Stimulated activated CD4-positive, alpha-beta T cell treated with anti-CD3 and anti-CD28 coated beads, Interleukin-1b, Interleukin-23, amount 100 ng/mL, for 24 hours (primary cell): ENCODE data around the gene ADK.
A peak's percentile ranks its signal among the peaks of the same experiment; 100 is the strongest.
"Not testable (repeated sequence)": the region's sequence is repeated elsewhere in the genome, so short reads cannot be mapped to it uniquely, and the experiment has no call there.

Experiments used
- DNase-seq, 4 experiments: peaks; one replicate each; pipeline ENCODE4 v3.0.0-alpha.2; 2020; ENCODE audit warnings: low read depth in 4 of 4, low spot score in 1 of 4

ADK gene

DNA sequence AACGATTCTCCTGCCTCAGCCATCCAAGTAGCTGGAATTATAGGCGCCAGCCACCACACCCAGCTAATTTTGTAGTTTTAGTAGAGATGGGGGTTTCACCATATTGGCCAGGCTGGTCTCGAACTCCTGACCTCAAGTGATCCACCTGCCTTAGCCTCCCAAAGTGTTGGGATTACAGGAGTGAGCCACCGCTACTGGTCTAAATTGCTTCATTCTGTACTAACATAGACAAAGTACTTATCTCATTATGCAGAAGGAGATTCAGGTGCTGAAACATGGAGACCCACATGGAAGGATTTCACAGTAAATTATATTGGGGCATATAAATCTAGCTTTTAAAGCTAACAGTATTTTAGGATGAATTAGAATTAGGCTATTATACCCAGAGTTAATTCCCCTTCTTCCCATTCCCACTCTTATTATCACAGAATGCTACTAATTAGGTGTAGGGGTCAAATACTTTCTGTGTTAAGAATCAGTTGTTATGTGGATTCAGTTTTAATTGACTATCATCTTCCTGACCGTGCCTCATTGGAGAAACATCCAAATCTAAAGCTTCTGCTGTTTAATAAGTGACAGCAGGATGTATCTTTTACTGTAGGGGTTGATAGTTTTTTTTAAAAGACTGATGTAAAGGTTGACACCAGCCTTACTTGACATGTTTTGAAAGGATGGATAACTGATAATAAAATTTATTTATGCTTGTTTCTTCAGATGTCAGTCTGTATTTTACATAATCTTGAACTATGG lies 27.2 kb downstream of the ADK start:
- no peak for DNase-seq

DNA sequence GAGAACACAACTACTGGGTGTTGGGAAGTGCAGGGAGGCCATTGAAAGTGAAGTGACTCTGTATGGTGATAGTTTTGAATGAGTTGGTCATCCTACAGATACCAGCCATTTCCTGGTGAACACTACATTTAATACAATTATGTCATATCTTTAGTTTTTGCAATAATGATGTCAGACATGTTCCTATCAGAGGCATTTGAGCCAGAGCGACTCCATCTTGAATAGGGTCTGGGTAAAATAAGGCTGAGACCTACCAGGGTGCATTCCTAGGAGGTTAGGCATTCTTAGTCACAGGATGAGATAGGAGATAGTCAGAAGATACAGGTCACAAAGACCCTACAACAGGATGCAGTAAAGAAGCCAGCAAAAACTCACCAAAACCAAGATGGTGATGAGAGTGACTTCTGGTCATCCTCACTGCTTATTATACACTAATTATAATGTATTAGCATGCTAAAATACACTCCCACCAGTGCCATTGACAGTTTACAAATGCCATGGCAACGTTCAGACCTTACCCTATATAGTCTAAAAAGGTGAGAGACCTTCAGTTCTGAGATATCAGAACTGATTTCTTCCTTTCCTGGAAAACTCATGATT lies 28.2 kb downstream of the ADK start:
- no peak for DNase-seq

DNA sequence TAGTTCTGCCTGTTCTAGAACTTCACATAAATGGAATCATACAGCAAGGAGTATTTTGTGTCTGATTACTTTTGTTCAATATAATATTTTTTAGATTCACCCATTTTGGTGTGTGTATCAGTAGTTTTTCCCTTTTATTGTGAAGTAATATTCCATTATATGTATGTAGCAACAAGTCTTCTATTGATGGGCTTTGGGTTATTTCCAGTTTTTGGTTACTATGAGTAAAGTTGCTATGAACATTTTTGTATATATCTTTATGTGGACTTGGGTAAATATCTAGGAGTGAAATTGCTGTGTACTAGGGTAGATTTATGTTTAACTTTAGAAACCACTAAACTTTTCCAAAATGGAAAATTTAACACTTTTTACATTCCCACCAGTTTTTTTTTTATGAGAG lies 35.7 kb downstream of the ADK start:
- no peak for DNase-seq

DNA sequence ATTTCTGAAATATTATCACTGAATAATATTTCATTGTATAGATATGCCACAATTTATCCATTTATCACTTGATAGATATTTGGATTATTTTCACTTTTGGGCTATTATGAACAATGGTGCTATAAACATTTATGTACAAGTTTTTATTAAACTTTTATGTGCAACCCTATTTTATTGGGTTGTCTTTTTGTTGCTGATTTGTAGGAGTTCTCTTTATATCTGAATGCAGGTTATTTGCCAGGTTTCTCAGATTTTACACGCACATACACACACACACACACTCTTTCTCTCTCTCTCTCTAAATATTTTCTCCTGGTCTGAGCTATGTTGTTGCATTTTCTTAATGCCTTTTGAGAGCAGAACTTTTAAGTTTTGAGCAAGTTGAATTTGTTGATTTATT lies 36.2 kb downstream of the ADK start:
- no peak for DNase-seq

DNA sequence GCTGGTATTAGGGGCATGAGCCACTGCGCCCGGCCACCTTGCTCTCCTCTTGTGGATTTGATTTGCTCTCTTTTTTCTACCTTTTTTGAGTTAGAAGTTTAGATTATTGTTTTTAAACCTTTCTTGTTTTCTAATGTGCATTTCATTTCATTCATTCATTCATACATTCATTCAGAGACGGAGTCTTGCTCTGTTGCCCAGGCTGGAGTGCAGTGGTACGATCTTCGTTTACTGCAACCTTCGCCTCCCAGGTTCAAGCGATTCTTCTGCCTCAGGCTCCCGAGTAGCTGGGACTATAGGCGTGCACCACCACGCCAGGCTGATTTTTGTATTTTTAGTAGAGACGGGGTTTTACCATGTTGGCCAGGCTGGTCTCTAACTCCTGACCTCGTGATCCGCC lies 37.6 kb downstream of the ADK start:
- not testable (repeated sequence) for DNase-seq

DNA sequence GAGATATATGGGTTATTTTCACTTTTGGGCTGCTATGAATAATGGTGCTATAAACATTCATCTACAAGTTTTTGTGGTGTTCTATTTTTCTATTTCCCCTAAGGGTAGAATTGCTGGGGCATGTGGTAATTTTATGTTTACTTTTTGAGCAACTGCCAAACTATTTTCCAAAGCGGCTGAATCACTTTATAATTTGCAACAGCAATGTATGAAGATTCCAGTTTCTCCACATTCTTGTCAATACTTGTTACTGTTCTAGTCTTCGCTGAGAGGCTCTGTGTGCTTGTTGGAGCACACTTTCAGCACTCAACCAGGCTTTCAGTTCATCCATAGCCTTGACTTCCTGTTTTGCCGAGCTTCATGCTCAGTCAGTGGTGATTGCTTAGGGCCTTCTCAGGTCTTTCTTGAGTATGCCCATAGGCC lies 39.0 kb downstream of the ADK start:
- no peak for DNase-seq

DNA sequence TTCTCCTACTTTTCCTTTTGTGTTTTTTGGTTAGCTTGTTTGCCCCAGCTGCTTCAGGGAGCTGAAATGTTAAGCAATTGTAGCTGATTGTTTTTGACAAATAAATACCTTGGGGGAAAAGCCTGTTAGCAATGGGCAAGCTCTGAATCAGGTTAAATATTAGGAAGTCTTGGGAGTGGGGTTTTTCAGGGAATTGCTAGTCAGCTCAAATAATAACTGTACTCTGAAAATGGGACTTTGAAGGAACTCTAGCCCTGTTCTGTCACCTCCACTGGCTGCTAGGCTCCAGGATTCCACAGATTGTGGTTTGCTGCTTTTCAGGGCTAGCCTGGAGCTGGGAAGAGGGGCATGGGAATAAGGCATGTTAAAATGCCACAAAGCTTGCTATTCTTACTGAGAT lies 39.5 kb downstream of the ADK start:
- DNase-seq = no peak

DNA sequence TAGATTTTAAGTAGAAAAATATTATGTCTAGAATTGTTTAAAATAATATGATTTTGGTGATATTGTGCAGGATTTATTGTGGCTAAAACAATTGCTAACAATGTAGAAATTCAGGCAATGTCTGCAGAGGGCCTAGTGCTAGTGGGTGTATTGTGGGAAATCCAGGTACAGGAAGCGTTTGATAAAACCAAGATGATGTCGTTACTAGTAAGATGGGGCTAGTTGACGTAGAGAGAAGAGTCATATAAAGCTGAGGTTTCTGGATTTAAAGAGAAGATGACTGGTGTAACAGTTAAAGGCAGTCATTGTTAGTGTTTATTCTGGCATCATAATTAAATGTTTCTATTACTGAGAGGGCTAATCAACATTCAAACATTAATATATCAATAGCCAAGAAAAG lies 43.5 kb downstream of the ADK start:
- no peak for DNase-seq

DNA sequence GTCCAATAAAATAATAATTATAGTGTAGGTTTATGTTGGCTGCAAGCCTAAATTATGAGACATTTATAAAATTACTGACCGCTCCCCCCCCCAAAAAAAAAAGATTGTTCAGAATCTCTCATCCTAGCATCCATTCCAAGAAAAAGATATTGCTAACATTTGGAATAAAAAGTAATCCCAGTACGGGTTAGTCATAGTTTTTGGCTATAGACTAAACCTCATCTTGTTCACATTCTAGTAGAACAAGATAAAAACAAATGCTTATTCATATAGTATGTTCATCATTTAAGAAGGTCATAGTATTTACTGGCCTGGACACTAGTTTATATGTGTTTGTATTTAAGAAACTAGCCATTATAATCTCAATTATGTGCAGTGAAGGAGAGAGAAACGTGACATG lies 44.0 kb downstream of the ADK start:
- no peak for DNase-seq

DNA sequence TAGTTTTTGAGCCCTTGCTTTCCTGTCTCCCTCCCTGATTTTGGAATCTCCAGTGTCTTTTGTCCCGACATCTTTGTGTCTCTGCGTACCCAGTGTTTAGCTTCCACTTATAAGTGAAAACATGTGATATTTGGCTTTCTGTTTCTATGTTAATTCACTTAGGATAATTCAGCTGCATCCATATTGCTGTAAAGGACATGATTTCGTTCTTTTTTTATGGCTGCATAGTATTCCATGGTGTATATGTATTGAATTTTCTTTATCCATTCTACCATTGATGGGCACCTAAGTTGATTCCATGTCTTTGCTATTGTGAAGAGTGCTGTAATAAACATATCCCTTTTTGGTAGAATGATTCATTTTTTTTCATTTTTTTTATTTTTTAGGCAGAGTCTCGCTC lies 48.3 kb downstream of the ADK start:
- no peak for DNase-seq

DNA sequence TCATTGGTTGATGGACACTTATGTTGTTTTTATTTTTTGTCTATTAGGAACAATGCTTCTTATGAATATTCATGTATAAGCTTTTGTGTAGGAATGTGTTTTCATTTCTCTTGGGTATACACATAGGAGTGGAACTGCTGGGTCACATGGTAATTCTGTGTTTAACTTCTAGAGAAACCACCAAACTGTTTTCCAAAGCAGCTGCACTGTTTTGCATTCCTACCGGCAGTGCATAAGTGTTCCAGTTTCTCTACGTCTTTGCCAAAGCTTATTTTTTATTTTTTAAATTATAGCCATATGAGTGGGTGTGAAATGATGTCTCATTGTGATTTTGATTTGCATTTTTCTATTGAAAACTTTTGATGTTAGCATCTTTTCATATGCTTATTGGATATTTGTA lies 51.3 kb downstream of the ADK start:
- no peak for DNase-seq

DNA sequence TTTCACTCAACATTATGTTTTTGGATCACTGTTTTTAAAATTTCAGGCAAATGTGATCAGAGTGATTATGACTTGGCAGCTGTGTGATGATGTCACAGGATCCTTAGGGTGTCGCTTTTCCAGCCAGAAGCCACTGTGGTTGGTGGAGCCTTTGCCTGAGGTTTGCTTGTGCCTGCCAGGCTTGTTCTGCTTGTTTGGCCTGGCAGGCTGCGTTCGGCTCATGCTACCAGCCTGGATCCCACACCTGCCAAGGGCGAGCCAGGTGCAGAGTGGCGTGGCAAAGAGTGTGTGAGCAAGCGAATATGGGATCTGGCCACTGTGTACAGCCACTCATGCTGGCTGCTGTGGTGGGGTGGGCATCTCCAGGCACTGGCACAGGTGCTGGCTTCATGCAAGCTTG lies 55.7 kb downstream of the ADK start:
- no peak for DNase-seq

DNA sequence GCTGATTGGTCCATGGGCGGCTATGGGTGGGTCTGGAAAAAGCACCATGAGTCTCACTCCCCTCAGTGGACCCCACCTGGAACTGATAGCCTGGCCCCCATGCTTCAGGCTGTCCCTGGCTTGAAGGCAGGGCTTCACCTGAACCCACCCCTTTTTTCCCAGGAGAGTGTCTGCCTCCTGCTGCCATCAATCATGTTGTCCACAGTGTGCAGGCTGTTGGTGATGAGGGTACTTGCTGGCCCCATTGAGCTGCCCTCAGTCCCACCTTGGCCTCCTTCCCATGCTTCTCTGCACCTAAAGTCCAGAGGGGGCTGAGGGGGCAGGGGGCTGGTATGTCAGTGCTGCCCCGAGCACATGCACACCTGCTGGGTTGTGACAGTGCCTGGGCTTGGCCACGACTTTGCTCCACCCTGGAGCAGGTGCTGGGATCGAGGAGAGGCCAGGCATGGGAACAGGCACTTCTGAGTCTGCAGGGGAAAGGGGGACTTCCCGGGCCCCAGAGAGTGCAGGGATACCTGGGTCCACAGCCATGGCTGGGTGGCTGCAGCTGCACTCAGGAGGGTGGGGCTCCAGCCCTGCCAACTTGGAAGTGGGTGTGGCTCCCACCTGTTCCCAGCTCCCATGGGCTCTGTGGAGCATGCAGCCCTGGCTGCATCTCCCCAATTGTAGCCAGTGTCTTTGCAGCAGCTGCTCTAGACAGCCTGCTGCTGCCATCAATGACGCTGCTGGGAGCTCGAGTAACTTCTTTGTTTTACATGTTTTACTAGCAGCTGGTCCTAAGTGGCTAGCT lies 56.9 kb downstream of the ADK start:
- no peak for DNase-seq

DNA sequence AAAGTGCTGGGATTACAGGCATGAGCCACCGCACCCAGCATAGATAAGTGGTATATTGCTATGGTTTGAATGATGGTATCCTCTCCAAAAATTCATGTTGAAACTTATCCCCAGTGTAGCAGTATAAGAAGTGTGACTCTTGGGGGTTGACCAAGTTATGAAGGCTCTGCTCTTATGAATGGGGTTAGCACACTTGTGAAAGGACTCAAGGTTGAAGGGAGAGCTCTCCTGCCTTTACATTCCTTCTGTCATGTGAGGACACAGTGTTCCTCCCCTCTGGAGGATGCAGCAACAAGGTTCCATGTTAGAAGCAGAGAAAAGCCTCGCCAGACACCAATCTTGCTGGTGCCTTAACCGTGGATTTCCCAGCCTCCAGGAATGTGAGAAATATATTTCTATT lies 58.0 kb downstream of the ADK start:
- DNase-seq = no peak

DNA sequence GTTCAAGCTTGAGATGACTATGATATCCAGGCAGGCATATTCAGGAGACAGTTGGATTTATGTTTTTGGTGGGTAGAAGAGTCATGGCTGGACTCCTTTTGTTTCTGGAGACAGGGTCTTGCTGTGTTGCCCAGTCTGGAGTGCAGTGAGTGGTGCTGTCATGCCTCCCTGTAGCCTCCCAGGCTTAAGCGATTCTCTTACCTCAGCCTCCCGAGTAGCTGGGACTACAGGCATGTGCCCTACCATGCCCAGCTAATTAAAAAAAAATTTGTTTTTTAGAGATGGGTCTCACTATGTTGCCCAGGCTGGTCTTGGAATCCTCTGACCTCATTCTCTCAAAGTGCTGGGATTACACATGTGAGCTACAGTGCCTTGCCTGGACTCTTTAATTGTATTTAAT lies 62.0 kb downstream of the ADK start:
- DNase-seq = no peak

DNA sequence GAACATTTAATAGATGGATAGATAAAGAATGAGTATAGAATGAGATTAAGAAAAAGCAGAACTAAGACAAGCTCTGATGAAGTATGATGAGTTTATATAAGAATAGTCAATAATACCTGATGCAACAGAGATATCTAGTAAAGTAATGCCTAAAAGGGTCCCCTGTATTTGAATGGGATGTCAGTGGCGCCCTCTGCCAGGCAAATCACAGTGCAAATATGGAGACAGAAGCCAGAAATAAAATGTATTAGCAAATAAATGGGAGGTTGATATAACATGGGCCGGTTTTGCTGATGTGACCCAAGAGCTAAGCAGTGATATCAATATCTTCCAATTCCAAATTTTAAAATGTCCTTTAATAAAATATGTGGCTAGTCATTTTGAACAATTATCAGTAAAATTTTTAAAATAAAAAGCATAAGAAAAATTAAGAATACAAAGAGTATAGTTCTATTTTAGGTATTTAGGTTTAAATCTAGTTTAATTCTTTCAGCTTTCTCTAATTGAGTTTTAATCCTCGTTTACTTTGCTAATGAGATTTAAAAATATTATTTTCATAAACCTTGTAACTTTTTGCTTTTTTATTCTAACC lies 62.6 kb downstream of the ADK start:
- DNase-seq = peak in 2 of 4 experiments; percentile 7 to 9

DNA sequence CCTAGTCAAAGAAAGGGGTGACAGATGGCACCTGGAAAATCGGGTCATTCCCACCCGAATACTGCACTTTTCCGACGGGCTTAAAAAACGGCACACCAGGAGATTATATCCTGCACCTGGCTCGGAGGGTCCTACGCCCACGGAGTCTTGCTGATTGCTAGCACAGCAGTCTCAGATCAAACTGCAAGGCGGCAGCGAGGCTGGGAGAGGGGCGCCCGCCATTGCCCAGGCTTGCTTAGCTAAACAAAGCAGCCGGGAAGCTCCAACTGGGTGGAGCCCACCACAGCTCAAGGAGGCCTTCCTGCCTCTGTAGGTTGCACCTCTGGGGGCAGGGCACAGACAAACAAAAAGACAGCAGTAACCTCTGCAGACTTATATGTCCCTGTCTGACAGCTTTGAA lies 66.1 kb downstream of the ADK start:
- not testable (repeated sequence) for DNase-seq

DNA sequence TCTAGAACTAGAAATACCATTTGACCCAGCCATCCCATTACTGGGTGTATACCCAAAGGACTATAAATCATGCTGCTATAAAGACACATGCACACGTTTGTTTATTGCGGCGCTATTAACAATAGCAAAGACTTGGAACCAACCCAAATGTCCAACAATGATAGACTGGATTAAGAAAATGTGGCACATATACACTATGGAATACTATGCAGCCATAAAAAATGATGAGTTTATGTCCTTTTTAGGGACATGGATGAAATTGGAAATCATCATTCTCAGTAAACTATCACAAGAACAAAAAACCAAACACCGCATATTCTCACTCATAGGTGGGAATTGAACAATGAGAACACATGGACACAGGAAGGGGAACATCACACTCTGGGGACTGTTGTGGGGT lies 71.4 kb downstream of the ADK start:
- not testable (repeated sequence) for DNase-seq

DNA sequence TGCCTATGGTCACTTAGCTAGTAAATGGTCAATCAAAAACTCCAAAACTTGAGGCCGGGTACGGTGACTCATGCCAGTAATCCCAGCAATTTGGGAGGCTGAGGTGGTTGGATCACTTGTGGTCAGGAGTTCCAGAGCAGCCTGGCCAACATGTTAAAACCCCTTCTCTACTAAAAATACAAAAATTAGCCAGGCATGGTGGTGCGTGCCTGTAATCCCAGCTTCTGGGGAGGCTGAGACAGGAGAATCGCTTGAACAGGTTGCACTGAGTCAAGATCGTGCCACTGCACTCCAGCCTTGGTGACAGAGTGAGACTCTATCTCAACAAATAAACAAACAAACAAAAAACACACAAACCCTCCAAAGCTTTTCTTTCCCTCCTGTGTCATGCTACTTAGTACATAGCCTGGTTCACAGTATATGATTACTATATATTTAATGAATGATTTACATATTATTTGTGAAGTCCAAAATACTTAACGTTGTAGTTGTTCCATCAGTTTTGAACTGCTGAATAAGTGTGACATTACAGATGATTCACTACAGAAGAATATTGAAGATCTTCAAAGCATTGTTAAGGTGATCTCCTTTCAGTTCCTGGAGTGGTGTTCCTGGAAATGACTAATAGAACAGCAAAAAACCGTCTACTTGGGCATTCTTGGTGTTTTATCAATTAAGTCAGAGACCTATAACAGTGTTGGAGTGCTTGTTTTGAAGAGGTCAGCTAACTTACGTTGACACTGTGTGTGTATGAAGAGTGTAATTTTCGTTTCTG lies 72.9 kb downstream of the ADK start:
- DNase-seq = no peak

DNA sequence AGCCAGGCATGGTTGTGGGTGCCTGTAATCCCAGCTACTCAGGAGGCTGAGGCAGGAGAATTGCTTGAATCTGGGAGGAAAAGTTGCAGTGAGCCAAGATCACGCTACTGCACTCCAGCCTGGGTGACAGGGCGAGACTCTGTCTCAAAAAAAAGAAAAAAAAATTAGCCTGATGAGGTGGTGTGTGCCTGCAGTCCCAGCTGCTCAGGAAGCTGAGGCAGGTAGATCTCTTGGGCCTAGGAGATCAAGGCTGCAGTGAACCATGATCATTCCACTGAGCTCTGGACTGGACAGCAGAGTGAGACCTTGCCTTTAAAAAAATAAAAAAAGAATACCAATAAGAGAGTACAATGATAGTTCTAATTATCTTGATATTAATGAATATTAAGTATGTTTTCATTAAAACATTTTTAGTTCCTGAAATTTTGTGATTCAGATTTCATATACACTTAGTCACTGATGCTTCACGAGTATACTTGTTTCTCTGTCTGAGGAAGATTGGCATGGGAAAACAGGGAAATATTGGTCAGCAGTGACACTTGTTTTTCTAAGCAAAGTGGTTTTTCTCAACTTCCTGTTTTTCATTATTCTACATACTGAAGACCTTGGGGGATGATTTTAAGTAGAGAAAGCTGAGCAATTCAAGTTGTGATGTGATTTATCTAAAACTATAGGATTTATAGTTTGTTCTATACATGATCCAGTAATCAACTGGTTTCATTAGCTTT lies 76.8 kb downstream of the ADK start:
- DNase-seq = no peak

DNA sequence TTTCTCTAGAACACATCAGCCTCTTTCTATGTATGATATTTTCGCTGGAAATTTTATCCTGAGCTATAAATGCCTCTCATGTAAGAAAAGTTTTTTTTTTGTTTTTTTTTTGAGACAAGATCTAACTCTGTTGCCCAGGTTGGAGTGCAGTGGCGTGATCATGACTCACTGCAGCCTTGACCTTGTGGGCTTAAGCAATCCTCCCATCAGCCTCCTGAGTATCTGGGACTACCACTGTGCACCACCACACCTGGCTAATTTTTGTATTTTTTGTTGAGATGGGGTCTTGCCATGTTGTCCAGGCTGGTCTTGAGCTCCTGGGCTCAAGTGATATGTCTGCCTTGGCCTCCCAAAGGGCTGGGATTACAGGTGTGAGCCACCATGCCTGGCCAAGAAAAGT lies 80.4 kb downstream of the ADK start:
- no peak for DNase-seq
